SK-N-SH treated with all-trans-retinoic acid at 6 μM for 48 hours (cell line): Measurements from ENCODE around the gene EXOC4.
A peak's percentile ranks its signal among the peaks of the same experiment; 100 is the strongest.

Source experiments
- ATAC-seq: fragments of 200-7000 bp; cut with Tn5 transposase; 3 replicates; pipeline ENCODE4 v1.9.1; 2020; ENCODE audit warnings: mild to moderate bottlenecking, moderate library complexity
- ARNTL ChIP-seq: fragments of 450-650 bp; formaldehyde crosslinking; IDR thresholded peaks from 2 replicates; pipeline ENCODE4 v1.5.0; 2020; ENCODE audit warnings: low read depth, mild to moderate bottlenecking, moderate library complexity, borderline replicate concordance
- BACH2 ChIP-seq: fragments of 250-450 bp; sonication (Bioruptor Pico); IDR thresholded peaks from 2 replicates; pipeline ENCODE4 v1.9.0; 2021; ENCODE audit warnings: mild to moderate bottlenecking, borderline replicate concordance
- CREB5 ChIP-seq: fragments of 250-450 bp; sonication (Bioruptor Pico); IDR thresholded peaks from 2 replicates; pipeline ENCODE4 v1.5.1; 2020; ENCODE audit warnings: low read depth, mild to moderate bottlenecking, moderate library complexity
- CSDC2 ChIP-seq: fragments of 250-450 bp; sonication (Bioruptor Pico); IDR thresholded peaks from 2 replicates; pipeline ENCODE4 v1.5.0; 2020; ENCODE audit warnings: mild to moderate bottlenecking, moderate library complexity
- ESRRG ChIP-seq: fragments of 250-450 bp; sonication (Bioruptor Pico); IDR thresholded peaks from 2 replicates; pipeline ENCODE4 v1.6.1; 2021; ENCODE audit warnings: mild to moderate bottlenecking
- ISL1 ChIP-seq: fragments of 250-450 bp; sonication (Bioruptor Pico); IDR thresholded peaks from 2 replicates; pipeline ENCODE4 v2.1.2; 2022; ENCODE audit warnings: mild to moderate bottlenecking, moderate library complexity
- SNAI2 ChIP-seq: fragments of 250-450 bp; sonication (Bioruptor Pico); IDR thresholded peaks from 2 replicates; pipeline ENCODE4 v1.5.0; 2020; ENCODE audit warnings: mild to moderate bottlenecking, moderate library complexity
- TCF4 ChIP-seq: fragments of 250-450 bp; sonication (Bioruptor Pico); IDR thresholded peaks from 2 replicates; pipeline ENCODE4 v1.8.0; 2021; ENCODE audit warnings: mild to moderate bottlenecking, moderate library complexity, borderline replicate concordance
- TOX ChIP-seq: fragments of 250-450 bp; sonication (Bioruptor Pico); IDR thresholded peaks from 2 replicates; pipeline ENCODE4 v1.8.0; 2021; ENCODE audit warnings: mild to moderate bottlenecking, moderate library complexity, borderline replicate concordance
- TSHZ2 ChIP-seq: fragments of 250-450 bp; sonication (Bioruptor Pico); IDR thresholded peaks from 2 replicates; pipeline ENCODE4 v1.5.0; 2020; ENCODE audit warnings: mild to moderate bottlenecking, moderate library complexity
- ZC3H10 ChIP-seq: fragments of 250-450 bp; sonication (Bioruptor Pico); IDR thresholded peaks from 2 replicates; pipeline ENCODE4 v1.5.1; 2021; ENCODE audit warnings: mild to moderate bottlenecking, moderate library complexity
- ZFP3 ChIP-seq: fragments of 250-450 bp; sonication (Bioruptor Pico); IDR thresholded peaks from 2 replicates; pipeline ENCODE4 v1.5.0; 2020; ENCODE audit warnings: mild to moderate bottlenecking, moderate library complexity
- ZFP30 ChIP-seq: fragments of 450-650 bp; formaldehyde crosslinking; IDR thresholded peaks from 2 replicates; pipeline ENCODE4 v1.5.0; 2022; ENCODE audit warnings: mild to moderate bottlenecking, moderate library complexity
- ZNF565 ChIP-seq: fragments of 450-650 bp; formaldehyde crosslinking; conservative IDR thresholded peaks from 2 replicates; pipeline ENCODE4 v1.5.0; 2020; ENCODE audit warnings: low read depth, mild to moderate bottlenecking, moderate library complexity
- ZNF70 ChIP-seq: fragments of 450-650 bp; formaldehyde crosslinking; IDR thresholded peaks from 2 replicates; pipeline ENCODE4 v1.5.0; 2020; ENCODE audit warnings: mild to moderate bottlenecking, moderate library complexity
- ZNF8 ChIP-seq: fragments of 450-650 bp; formaldehyde crosslinking; IDR thresholded peaks from 2 replicates; pipeline ENCODE4 v1.5.0; 2020; ENCODE audit warnings: mild to moderate bottlenecking, moderate library complexity
- TF ChIP-seq, protein P1 (sequence below): fragments of 250-450 bp; sonication (Bioruptor Pico); IDR thresholded peaks from 2 replicates; pipeline ENCODE4 v1.5.1; 2021; ENCODE audit warnings: mild to moderate bottlenecking, moderate library complexity
- TF ChIP-seq, protein P2 (sequence below): fragments of 250-450 bp; sonication (Bioruptor Pico); IDR thresholded peaks from 2 replicates; pipeline ENCODE4 v1.8.0; 2020; ENCODE audit warnings: mild to moderate bottlenecking, moderate library complexity, borderline replicate concordance
- TF ChIP-seq, protein P3 (sequence below): fragments of 250-450 bp; sonication (Bioruptor Pico); IDR thresholded peaks from 2 replicates; pipeline ENCODE4 v1.8.0; 2021; ENCODE audit warnings: low read depth, mild to moderate bottlenecking, moderate library complexity, borderline replicate concordance

Gene EXOC4

GRCh38 chr7:133529861-133530260 lies 277.0 kb downstream of the EXOC4 start (continued):
- TF ChIP-seq, protein P1, sequence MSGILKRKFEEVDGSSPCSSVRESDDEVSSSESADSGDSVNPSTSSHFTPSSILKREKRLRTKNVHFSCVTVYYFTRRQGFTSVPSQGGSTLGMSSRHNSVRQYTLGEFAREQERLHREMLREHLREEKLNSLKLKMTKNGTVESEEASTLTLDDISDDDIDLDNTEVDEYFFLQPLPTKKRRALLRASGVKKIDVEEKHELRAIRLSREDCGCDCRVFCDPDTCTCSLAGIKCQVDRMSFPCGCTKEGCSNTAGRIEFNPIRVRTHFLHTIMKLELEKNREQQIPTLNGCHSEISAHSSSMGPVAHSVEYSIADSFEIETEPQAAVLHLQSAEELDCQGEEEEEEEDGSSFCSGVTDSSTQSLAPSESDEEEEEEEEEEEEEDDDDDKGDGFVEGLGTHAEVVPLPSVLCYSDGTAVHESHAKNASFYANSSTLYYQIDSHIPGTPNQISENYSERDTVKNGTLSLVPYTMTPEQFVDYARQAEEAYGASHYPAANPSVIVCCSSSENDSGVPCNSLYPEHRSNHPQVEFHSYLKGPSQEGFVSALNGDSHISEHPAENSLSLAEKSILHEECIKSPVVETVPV (CRISPR knock-in tag) = no peak
- no peak for TF ChIP-seq ZNF565

DNA sequence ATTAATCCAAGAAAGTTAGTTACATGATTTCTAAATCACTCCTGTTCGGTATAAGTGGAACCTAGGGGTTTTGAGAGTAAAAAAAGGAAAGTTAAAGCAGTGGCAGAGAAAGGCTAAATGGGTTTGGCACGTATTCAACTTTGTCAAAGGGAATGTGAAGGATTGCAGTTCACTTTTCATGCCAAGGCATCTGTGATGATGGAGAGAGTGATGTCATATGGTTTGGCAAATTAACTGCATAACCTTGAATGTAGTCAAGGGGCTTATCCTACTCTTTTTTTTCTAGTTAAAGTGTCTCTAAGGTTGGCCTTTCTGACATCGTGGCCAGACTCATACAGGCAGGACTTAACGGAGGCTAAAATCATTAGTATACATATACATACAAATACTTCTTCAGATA lies 277.8 kb downstream of the EXOC4 start:
- TF ChIP-seq TSHZ2 (CRISPR knock-in tag) (peak; percentile 81), ZC3H10 (no peak), ZNF70 (no peak), ZFP3 (CRISPR knock-in tag) (0 out of 2 replicates have a peak, but pooled peaks have one; percentile 22), CREB5 (peak; percentile 80; the same call in 1 of the 2 replicates), SNAI2 (0 out of 2 replicates have a peak, but pooled peaks have one; percentile 26), CSDC2 (CRISPR knock-in tag) (no peak), BACH2 (no peak), TOX (CRISPR knock-in tag) (no peak), ISL1 (CRISPR knock-in tag) (peak; percentile 86)
- TF ChIP-seq, protein P2, sequence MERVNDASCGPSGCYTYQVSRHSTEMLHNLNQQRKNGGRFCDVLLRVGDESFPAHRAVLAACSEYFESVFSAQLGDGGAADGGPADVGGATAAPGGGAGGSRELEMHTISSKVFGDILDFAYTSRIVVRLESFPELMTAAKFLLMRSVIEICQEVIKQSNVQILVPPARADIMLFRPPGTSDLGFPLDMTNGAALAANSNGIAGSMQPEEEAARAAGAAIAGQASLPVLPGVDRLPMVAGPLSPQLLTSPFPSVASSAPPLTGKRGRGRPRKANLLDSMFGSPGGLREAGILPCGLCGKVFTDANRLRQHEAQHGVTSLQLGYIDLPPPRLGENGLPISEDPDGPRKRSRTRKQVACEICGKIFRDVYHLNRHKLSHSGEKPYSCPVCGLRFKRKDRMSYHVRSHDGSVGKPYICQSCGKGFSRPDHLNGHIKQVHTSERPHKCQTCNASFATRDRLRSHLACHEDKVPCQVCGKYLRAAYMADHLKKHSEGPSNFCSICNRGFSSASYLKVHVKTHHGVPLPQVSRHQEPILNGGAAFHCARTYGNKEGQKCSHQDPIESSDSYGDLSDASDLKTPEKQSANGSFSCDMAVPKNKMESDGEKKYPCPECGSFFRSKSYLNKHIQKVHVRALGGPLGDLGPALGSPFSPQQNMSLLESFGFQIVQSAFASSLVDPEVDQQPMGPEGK (CRISPR knock-in tag) = 0 out of 2 replicates have a peak, but pooled peaks have one; percentile 28
- ATAC-seq = peak; percentile 66

- no peak for ATAC-seq
Observed at GRCh38 chr7:133534816-133535215, 281.9 kb downstream of the EXOC4 start.

DNA sequence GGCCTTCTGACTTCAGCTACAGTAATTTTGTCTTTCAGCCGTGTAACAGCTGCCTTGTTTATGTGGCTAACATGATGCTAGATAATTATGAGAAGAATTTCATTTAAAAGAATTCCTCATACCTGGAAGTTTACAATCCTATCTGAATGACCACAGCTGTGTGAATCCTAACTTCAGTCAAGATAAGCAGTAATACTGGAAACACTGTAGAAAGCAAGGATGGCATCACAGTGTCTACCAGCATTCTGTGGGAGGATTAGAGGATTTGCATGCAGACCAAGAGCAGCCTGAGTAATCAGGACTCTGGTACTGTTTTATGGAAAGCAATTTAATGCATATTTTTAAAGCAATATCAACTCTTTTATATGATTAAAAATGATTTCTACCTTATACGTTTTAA lies 282.4 kb downstream of the EXOC4 start:
- TF ChIP-seq ESRRG (CRISPR knock-in tag) = no peak
- no peak for TF ChIP-seq TCF4
- no peak for TF ChIP-seq ARNTL (CRISPR knock-in tag)
- ATAC-seq = no peak

More at GRCh38 chr7:133534816-133535215, 281.9 kb downstream of the EXOC4 start:
- TF ChIP-seq, protein P1 (CRISPR knock-in tag) = no peak
- TF ChIP-seq ZFP30 (CRISPR knock-in tag) (no peak), ESRRG (CRISPR knock-in tag) (no peak)

DNA sequence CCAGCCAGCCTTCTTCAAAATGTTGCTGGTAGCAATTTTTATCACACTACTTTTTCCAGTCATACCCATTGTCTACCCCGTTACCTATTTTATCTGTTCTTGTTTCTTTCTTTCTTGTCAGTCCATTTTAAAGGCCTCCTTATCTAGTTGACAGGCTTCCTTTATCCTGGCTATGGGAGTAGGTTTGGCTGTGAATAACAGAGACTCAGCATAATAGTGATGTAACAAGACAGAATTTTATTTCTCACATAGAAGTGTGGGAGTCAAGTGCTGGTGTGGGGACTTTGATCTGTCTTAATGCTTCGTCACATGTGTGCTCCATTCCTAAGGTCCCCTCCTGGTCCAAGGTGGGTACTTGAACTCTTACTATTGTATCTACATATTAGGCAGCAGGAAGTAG lies 283.6 kb downstream of the EXOC4 start:
- no peak for ATAC-seq
- TF ChIP-seq, protein P3, sequence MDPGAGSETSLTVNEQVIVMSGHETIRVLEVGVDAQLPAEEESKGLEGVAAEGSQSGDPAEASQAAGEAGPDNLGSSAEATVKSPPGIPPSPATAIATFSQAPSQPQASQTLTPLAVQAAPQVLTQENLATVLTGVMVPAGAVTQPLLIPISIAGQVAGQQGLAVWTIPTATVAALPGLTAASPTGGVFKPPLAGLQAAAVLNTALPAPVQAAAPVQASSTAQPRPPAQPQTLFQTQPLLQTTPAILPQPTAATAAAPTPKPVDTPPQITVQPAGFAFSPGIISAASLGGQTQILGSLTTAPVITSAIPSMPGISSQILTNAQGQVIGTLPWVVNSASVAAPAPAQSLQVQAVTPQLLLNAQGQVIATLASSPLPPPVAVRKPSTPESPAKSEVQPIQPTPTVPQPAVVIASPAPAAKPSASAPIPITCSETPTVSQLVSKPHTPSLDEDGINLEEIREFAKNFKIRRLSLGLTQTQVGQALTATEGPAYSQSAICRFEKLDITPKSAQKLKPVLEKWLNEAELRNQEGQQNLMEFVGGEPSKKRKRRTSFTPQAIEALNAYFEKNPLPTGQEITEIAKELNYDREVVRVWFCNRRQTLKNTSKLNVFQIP = no peak
- no peak for TF ChIP-seq ZFP30 (CRISPR knock-in tag)
- TF ChIP-seq ZC3H10 = no peak
- no peak for TF ChIP-seq ZNF8 (CRISPR knock-in tag)
- TF ChIP-seq ZFP3 (CRISPR knock-in tag) = no peak
